Adipocyte (in vitro differentiated cells): Measurements from ENCODE around the gene ST7.
A peak's percentile ranks its signal among the peaks of the same experiment; 100 is the strongest.

Experiments
- DNase-seq: peaks from one replicate; pipeline ENCODE4 v3.0.0-alpha.2; 2015; ENCODE audit warnings: low read depth
- H3K27me3 ChIP-seq: replicated peaks from 2 replicates; pipeline ENCODE4 v1.7.0; 2013; ENCODE audit warnings: mild to moderate bottlenecking, low read length, moderate library complexity; ENCODE audit not compliant: control insufficient read depth, insufficient read depth
- H3K36me3 ChIP-seq: 2 replicates; pipeline ENCODE4 v1.7.0; 2013; ENCODE audit warnings: low read length, mild to moderate bottlenecking, moderate library complexity; ENCODE audit not compliant: control insufficient read depth, insufficient read depth, severe bottlenecking
- H3K4me1 ChIP-seq: 2 replicates; pipeline ENCODE4 v1.7.0; 2013; ENCODE audit warnings: mild to moderate bottlenecking, low read length, moderate library complexity; ENCODE audit not compliant: control insufficient read depth, insufficient read depth
- H3K4me3 ChIP-seq: 2 replicates; pipeline ENCODE4 v1.7.0; 2013; ENCODE audit warnings: mild to moderate bottlenecking, low read length, moderate library complexity
- H3K9ac ChIP-seq: 2 replicates; pipeline ENCODE4 v1.7.0; 2013; ENCODE audit warnings: mild to moderate bottlenecking, low read length, moderate library complexity
- H3K9me3 ChIP-seq: 2 replicates; pipeline ENCODE4 v1.7.0; 2013; ENCODE audit warnings: mild to moderate bottlenecking, low read length, moderate library complexity; ENCODE audit not compliant: control insufficient read depth

Gene ST7

DNA sequence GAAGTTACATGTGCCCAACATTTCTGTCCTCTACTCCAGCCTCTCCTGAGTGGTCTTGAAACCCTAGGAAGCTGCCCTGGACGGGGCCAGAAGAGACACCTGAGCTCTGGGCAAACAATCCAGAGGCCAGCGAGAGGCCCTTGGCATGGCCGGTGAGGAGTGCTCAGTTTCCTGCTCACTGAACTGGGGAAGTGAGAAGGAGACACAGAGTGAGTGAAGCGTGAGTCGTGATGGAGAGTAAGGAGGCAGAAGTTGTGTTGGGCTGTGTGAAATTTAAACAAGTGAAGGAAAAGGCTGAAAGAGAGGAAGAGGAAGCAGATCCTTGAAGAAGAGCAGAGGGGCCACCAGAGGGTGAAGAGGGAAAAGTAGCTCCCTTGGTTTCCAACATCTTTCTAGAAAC lies 296.4 kb downstream of the ST7 start:
- no peak overlapping the region for H3K9ac ChIP-seq
- H3K9me3 ChIP-seq: no peaks in the 10 kb centered on the region
- no peak for DNase-seq
- no peaks in the 10 kb centered on the region for H3K27me3 ChIP-seq
- H3K36me3 ChIP-seq: no peaks in the 10 kb centered on the region
- H3K4me1 ChIP-seq: peaks cover 24% of the 10 kb centered on the region
- no peak overlapping the region for H3K4me3 ChIP-seq

DNA sequence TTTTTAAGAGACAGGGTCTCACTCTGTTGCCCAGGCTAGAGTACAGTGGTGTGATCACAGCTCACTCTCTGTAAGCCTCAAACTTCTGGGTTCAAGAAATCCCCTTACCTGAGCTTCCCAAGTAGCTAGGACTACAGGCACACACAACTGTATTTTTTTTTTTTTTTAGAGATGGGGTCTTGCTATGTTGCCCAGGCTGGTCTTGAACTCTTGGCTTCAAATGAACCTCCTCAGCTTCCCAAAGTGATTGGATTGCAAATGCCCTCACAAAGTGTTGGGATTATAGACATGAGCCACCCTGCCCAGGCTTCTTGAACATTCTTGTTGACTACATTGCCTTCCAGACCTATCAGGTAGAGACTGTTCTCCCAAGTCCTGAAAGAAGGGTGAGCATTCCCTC lies 296.9 kb downstream of the ST7 start:
- no peak for DNase-seq
- no peak overlapping the region for H3K4me3 ChIP-seq
- H3K36me3 ChIP-seq: no peaks in the 10 kb centered on the region
- peaks cover 24% of the 10 kb centered on the region for H3K4me1 ChIP-seq
- H3K27me3 ChIP-seq: no peaks in the 10 kb centered on the region
- no peaks in the 10 kb centered on the region for H3K9me3 ChIP-seq
- H3K9ac ChIP-seq: no peak overlapping the region

DNA sequence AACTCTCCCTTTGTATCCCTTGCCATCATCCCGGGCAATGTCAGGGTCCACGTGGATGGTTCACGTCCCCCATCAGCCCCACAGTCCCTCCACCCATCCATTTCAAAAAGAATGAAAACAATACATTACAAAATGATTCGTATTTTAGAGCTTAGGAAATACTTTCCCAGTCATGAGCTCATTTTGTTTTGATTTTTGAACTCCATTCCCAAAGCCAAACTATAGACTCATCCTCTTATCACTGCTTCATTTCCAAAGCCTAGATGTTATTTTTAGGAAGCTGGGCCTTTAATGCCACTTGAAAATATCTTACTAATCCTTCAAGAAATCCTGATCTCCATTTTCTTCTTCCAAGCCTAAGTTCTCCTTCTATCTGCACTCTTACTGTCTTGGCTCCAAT lies 297.5 kb downstream of the ST7 start:
- H3K36me3 ChIP-seq: no peaks in the 10 kb centered on the region
- H3K9me3 ChIP-seq: no peaks in the 10 kb centered on the region
- no peak overlapping the region for H3K4me3 ChIP-seq
- peaks cover 24% of the 10 kb centered on the region for H3K4me1 ChIP-seq
- DNase-seq: peak; percentile 12
- no peaks in the 10 kb centered on the region for H3K27me3 ChIP-seq
- no peak overlapping the region for H3K9ac ChIP-seq

DNA sequence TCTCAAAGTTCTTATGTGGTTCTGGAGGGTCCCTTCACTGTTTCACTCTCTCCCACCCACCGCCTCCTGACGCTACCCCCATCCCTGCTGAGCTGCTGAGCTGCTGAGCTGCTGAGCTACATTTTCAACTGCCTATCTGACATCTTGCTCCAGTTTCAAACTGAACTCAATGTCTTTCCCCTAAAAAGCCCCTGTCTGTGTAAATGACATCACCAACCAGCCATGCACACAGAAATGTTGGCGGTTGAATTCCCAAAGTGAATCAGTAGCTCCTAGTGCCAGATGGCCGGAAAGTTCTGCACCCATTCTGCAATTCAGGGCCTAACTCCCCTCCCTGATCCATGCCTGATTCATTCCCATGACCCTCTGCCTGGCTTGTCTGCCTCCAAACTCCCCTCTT lies 298.4 kb downstream of the ST7 start:
- H3K4me1 ChIP-seq: peaks cover 24% of the 10 kb centered on the region

DNA sequence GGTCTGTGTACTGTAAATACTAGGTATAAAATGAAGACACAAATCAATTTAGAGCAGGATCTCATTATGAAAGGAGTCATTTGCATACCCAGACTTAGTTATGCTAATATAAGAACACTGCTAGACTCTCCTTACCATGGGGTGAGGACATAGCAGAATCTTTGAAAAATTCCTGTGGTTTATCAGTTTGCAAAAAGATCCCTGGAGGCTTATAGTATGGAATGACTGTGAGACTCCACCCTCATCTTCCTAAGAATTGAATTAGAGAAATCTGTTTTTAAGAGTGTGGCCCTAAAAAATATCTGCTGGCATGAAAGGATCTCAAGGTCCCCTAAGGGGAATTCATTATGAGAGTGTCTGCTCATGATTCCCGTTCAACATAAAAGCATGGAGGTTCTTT lies 306.3 kb downstream of the ST7 start:
- no peaks in the 10 kb centered on the region for H3K9me3 ChIP-seq
- H3K36me3 ChIP-seq: no peaks in the 10 kb centered on the region
- H3K4me3 ChIP-seq: no peak overlapping the region
- H3K9ac ChIP-seq: no peak overlapping the region
- H3K4me1 ChIP-seq: peaks cover 14% of the 10 kb centered on the region
- no peaks in the 10 kb centered on the region for H3K27me3 ChIP-seq
- DNase-seq: peak; percentile 74

More for the DNA sequence above, 298.4 kb downstream of the ST7 start:
- Histone ChIP-seq H3K36me3 (no peaks in the 10 kb centered on the region), H3K27me3 (no peaks in the 10 kb centered on the region), H3K9me3 (no peaks in the 10 kb centered on the region), H3K9ac (peak overlapping the region; percentile 4), H3K4me3 (no peak overlapping the region)
- peak; percentile 48 for DNase-seq

DNA sequence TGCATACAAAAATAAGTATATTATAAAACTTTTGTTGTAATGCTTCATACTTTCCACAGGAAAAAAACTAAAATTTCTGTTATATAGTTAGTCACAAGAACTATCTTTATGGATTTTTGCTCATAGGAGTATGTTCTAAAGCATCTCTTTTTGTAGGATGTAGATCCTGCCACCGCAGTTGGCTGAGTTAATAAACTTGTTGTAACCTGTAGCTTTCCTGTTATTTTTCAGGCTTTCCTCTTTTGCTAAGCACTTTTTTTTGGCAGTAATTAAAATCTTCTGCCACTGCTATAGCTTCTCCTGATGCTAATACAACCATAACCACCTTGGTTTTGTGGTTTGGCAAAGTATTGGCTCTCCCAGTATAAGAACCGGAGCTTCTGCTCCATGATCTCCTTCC lies 309.2 kb downstream of the ST7 start:
- H3K9ac ChIP-seq: no peak overlapping the region
- H3K4me3 ChIP-seq: no peak overlapping the region
- peaks cover 2% of the 10 kb centered on the region for H3K9me3 ChIP-seq
- no peaks in the 10 kb centered on the region for H3K36me3 ChIP-seq
- H3K27me3 ChIP-seq: no peaks in the 10 kb centered on the region
- H3K4me1 ChIP-seq: peaks cover 14% of the 10 kb centered on the region
- no peak for DNase-seq

DNA sequence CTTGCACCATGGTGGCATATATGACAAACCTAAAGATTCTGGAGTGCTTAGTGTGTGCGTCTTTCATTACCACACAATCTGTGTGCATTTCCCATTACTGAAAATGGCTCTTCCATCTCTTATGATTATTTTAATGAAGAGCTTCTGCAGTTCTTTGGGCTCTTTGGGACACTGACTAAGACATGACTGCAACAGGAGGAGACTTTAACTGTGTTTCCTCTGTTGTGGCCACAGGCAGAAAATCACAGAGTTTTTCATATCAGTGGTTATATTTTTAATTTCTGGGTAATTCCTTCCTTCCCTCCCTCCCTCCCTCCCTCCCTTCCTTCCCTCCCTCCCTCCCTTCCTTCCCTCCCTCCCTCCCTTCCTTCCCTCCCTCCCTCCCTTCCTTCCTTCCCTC lies 311.4 kb downstream of the ST7 start:
- Histone ChIP-seq H3K27me3 (no peaks in the 10 kb centered on the region), H3K9ac (no peak overlapping the region), H3K36me3 (no peaks in the 10 kb centered on the region), H3K4me3 (no peak overlapping the region), H3K9me3 (peaks cover 2% of the 10 kb centered on the region), H3K4me1 (peaks cover 12% of the 10 kb centered on the region)
- no peak for DNase-seq

DNA sequence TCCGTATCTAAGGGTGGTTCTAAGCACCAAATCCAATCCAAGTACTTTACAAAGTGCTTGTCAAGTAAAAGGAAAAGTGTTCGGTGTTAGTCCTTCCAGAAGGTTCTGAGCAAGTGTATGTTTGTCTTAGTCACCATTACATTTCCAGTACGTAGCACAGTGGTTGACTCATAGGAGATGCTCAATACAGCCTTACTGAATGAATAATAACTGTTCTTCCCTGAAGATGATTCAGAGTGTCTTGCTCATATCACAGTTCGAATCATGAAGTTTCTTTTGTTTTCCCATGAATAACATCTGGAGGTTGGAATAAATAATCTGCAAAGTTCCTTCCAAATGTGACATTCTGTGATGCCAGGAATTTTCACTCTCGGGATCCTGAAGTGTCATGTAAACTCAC lies 316.1 kb downstream of the ST7 start:
- H3K4me3 ChIP-seq: peak overlapping the region; percentile 62
- DNase-seq: peak; percentile 68
- peak overlapping the region; percentile 39 for H3K9ac ChIP-seq
- H3K4me1 ChIP-seq: peaks cover 28% of the 10 kb centered on the region
- no peaks in the 10 kb centered on the region for H3K27me3 ChIP-seq
- peaks cover 2% of the 10 kb centered on the region for H3K9me3 ChIP-seq
- H3K36me3 ChIP-seq: no peaks in the 10 kb centered on the region

DNA sequence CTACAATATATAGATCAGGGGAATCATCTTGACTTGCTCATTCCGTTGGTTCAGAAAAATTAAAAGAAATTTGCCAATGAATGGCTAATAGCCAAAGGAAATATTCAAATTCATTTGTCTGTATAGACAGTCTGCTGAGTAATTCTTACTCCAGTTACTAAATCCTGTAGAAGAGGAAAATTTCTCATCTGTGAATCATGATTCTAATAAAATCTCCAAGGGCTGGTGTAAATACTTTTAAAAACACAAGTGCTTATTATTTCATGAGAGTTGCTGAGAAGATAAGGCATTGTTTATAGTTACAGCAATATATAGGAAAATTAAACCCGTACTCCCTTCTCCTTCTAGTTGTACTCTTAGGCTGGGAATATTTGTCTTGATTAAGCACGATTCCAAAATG lies 316.6 kb downstream of the ST7 start:
- H3K27me3 ChIP-seq: no peaks in the 10 kb centered on the region
- peaks cover 2% of the 10 kb centered on the region for H3K9me3 ChIP-seq
- no peaks in the 10 kb centered on the region for H3K36me3 ChIP-seq
- peak overlapping the region; percentile 64 for H3K4me3 ChIP-seq
- H3K9ac ChIP-seq: peak overlapping the region; percentile 39
- peaks cover 28% of the 10 kb centered on the region for H3K4me1 ChIP-seq
- peak; percentile 62 for DNase-seq

DNA sequence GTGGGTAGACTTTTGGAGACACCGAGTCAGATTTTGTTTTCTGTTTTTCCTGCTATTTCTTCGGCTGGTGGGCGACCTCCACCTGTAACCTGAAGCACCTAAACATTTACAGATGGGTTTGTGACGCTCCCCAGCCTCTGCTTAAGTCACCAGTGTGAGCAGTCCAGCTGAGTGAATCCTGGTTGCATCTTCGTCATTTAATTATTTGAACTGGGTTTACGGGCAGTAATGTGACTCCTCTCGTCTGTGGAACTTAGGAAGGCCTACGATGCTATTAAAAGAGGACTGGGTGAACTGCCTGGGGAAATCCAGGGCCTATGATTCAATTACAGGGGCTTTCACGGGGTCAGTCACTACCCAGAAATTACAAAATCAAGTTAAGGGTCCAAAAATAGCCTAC lies 317.1 kb downstream of the ST7 start:
- no peaks in the 10 kb centered on the region for H3K27me3 ChIP-seq
- H3K9ac ChIP-seq: peak overlapping the region; percentile 37
- peaks cover 28% of the 10 kb centered on the region for H3K4me1 ChIP-seq
- peak overlapping the region; percentile 64 for H3K4me3 ChIP-seq
- H3K36me3 ChIP-seq: no peaks in the 10 kb centered on the region
- no peak for DNase-seq
- peaks cover 2% of the 10 kb centered on the region for H3K9me3 ChIP-seq

DNA sequence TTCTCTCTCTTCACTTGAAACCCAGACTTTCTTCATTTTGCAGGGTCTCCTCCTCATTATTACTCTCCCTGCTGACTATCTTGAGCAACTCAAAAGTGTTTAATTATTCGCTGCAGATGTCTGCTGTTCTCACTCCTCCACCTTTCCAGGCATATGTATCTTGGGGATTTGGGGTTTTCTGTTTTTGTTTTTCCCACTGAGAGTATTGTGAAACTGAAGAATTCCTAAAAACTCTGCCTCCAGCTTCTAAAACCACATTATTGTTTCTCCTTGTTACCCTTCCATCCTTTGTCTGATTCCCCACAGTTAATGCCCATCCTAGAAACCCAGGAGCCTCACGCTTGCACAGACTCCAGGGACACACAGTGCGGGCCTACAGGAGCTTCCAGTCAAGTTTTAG lies 318.3 kb downstream of the ST7 start:
- Histone ChIP-seq H3K4me1 (peaks cover 28% of the 10 kb centered on the region), H3K9me3 (no peaks in the 10 kb centered on the region), H3K9ac (no peak overlapping the region), H3K27me3 (no peaks in the 10 kb centered on the region), H3K36me3 (no peaks in the 10 kb centered on the region), H3K4me3 (no peak overlapping the region)
- peak; percentile 15 for DNase-seq

DNA sequence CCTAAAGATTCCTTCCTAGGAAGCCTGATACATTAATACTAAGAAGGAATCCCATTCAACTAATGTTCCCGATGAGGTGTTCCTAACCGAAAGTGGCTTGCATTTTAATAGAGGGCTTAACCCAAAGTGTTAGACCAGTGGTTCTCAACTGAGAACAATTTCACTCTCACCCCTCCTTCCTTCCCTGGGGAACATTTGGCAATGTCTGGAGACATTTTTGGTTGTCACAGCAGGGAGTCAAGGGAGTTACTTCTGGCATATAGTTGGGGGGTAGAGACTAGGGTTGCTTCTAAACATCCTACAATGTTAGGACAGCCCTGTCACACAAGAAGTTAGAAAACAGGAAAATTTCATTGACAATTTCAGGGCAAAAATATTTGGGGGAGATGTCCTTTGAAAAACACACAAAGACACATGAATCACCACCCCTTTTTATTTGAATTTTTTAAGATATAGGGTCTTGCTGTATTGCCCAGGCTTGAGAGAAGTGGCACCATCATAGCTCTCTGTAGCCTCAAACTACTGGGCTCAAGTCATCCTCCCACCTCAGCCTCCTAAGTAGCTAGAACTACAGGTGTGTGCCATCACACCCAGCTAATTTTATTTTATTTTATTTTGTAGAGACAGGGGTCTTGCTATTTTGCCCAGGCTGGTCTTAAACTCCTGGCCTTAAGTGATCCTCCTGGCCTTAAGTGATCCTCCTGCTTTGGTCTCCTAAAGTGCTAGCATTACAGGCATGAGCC lies 318.9 kb downstream of the ST7 start:
- Histone ChIP-seq H3K4me1 (peaks cover 28% of the 10 kb centered on the region), H3K9me3 (no peaks in the 10 kb centered on the region), H3K4me3 (no peak overlapping the region), H3K36me3 (no peaks in the 10 kb centered on the region), H3K9ac (no peak overlapping the region), H3K27me3 (no peaks in the 10 kb centered on the region)
- DNase-seq: no peak
